Endothelial cell of umbilical vein (primary cell): ENCODE data around the gene TMEM108. TPM values are rescaled to one million over a fixed set of nuclear protein-coding genes. Genes with fewer than 3 reads are reported as not detected.

Experiments used
- BruUV-seq: library from RNA; stranded (reverse); fragments of 400-500 nt; replicated peaks from 2 replicates; lab custom pipeline; 2021; lab: Mats Ljungman, UMichigan
- CTCF ChIA-PET: fragments of 300-600, 350-600 bp; sonication (Branson Sonifier 250); formaldehyde crosslinking; loops from one replicate; lab custom pipeline; 2021; ENCODE audit warnings: antibody characterized with exemption, inconsistent platforms; lab: Charles Lee
- POLR2A ChIA-PET: fragments of 300-600, 350-600 bp; sonication (Branson Sonifier 250); formaldehyde crosslinking; loops from one replicate; lab custom pipeline; 2021; ENCODE audit warnings: antibody characterized with exemption, inconsistent platforms; lab: Charles Lee
- DNase-seq: peaks from one replicate; pipeline ENCODE4 v3.0.0-alpha.2; 2011; ENCODE audit warnings: low read depth, low spot score
- FAIRE-seq: peaks from 2 replicates; lab custom pipeline; 2011; peaks lifted over from hg19 to GRCh38; lab: Jason Lieb, UNC
- H2AFZ ChIP-seq: 2 replicates; pipeline ENCODE4 v1.6.0; 2012; ENCODE audit warnings: low read depth, low read length, control low read depth, inconsistent platforms
- H3K27ac ChIP-seq: 2 replicates; pipeline ENCODE4 v1.5.1; 2011; ENCODE audit warnings: low read depth, mild to moderate bottlenecking, control low read depth, low read length, moderate library complexity; ENCODE audit not compliant: insufficient read depth
- H3K27me3 ChIP-seq, 2 experiments: 2 replicates each; pipeline versions ENCODE4 v1.6.0 to v1.6.1; 2011; ENCODE audit warnings: low read length in 2 of 2, mixed read lengths in 1 of 2; ENCODE audit not compliant: control insufficient read depth in 2 of 2, insufficient read depth in 2 of 2
- H3K36me3 ChIP-seq, 2 experiments: 2 replicates in 1 of 2; 3 replicates in 1 of 2; pipeline ENCODE4 v1.5.1; 2011; ENCODE audit warnings: low read length in 2 of 2, mild to moderate bottlenecking in 1 of 2, moderate library complexity in 1 of 2; ENCODE audit not compliant: control insufficient read depth in 2 of 2, insufficient read depth in 2 of 2; ENCODE audit errors: extremely low read depth in 1 of 2
- H3K4me1 ChIP-seq: 3 replicates; pipeline ENCODE4 v1.5.1; 2011; ENCODE audit warnings: mild to moderate bottlenecking, low read length; ENCODE audit not compliant: control insufficient read depth, insufficient read depth; ENCODE audit errors: extremely low read depth
- H3K4me2 ChIP-seq: 2 replicates; pipeline ENCODE4 v1.6.1; 2011; ENCODE audit warnings: low read length, control low read depth, mixed read lengths; ENCODE audit not compliant: insufficient read depth
- H3K4me3 ChIP-seq, 3 experiments: fragments of 200-600 bp in 1 of 3; sonication (generic), shearing (Covaris generic) in 1 of 3; replicated peaks in 1 of 3; 2 replicates each; pipeline ENCODE4 v1.5.1; 2011 to 2016; ENCODE audit warnings: control low read depth in 3 of 3, low read length in 3 of 3, mild to moderate bottlenecking in 2 of 3, inconsistent platforms in 1 of 3, low read depth in 1 of 3, moderate library complexity in 1 of 3; ENCODE audit not compliant: insufficient read depth in 1 of 3
- H3K79me2 ChIP-seq: 2 replicates; pipeline ENCODE4 v1.6.0; 2012; ENCODE audit warnings: low read length, inconsistent platforms; ENCODE audit not compliant: control insufficient read depth, insufficient read depth
- H3K9ac ChIP-seq: replicated peaks from 2 replicates; pipeline ENCODE3; 2011; ENCODE audit warnings: low read length, control low read depth; ENCODE audit not compliant: insufficient read depth; ENCODE audit errors: extremely low read depth
- H3K9me1 ChIP-seq: replicated peaks from 3 replicates; pipeline ENCODE4 v1.6.0; 2011; ENCODE audit warnings: mild to moderate bottlenecking, low read length; ENCODE audit not compliant: control insufficient read depth, insufficient read depth; ENCODE audit errors: extremely low read depth
- H3K9me3 ChIP-seq: replicated peaks from 2 replicates; pipeline ENCODE4 v1.5.1; 2012; ENCODE audit warnings: low read length, inconsistent platforms; ENCODE audit not compliant: control insufficient read depth, insufficient read depth
- H4K20me1 ChIP-seq: replicated peaks from 2 replicates; pipeline ENCODE3; 2011; ENCODE audit warnings: mild to moderate bottlenecking, low read length; ENCODE audit not compliant: control insufficient read depth, insufficient read depth; ENCODE audit errors: extremely low read depth
- MYC ChIP-seq: IDR thresholded peaks from one replicate; pipeline ENCODE4 v1.6.1; 2011; ENCODE audit warnings: mild to moderate bottlenecking, low read depth, low read length
- POLR2A ChIP-seq: IDR thresholded peaks from 2 replicates; pipeline ENCODE4 v1.6.1; 2012; ENCODE audit warnings: low read depth, mild to moderate bottlenecking, control low read depth, low read length
- dilution Hi-C: fragments of 300-500 bp; cut with MboI; formaldehyde crosslinking; loops from one replicate; pipeline ENCODE4 v1.15.0; 2019; ENCODE audit warnings: low sequenced_read_pairs; ENCODE audit not compliant: extremely low pct_ligation_motif_present
- intact Hi-C: fragments of 100-400 bp; cut with micrococcal nuclease; formaldehyde crosslinking; loops from one replicate; pipeline ENCODE4 v1.10.0; 2022
- polyA plus RNA-seq, 4 experiments: library from polyadenylated mRNA; depleted of rRNA in 3 of 4; stranded (reverse) in 3 of 4; unstranded in 1 of 4; fragments of >200 nt; gene quantifications; 2 replicates each; pipeline versions ENCODE4 v1.2.1 to v1.2.3, GENCODE V29; 2011 to 2012; ENCODE audit warnings: missing spikeins in 1 of 4
- total RNA-seq: library from RNA; stranded (reverse); gene quantifications from 2 replicates; pipeline ENCODE4 v1.2.3, GENCODE V29; 2021
- TF ChIP-seq, protein P1 (sequence below): IDR thresholded peaks from 2 replicates; pipeline ENCODE4 v1.6.1; 2011; ENCODE audit not compliant: insufficient read depth, insufficient read length

Gene TMEM108
- total and polyA plus RNA-seq, 2 donors (not counting 3 experiments of a cell fraction or from before 2014, with no cell fraction given) = 0.40 to 1.1 TPM

DNA sequence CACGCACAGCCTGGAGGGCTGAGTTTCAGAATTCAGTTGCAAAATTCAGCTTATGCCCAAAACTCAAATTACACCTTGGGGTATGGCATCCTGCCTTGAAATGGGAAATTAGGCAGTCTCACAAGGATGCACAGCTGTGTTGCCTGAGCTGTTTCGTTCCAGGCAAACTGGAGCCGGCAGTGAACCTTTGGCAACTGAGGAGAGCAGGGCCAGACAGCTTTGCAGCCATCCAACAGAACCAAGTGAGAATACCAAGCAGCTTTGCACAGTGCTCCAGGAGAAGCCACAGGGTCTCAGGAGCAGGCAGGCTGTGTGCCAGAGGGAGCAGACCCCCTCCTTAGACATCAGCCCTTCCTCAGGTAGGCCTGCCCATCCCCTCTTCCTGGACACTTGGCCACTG, 329.2 kb downstream of the TMEM108 start:
- Histone ChIP-seq H3K27ac (no peak overlapping the region), H3K36me3 (no peaks in the 10 kb centered on the region), H3K9ac (no peak overlapping the region), H3K79me2 (no peaks in the 10 kb centered on the region), H3K4me1 (no peaks in the 10 kb centered on the region), H3K27me3 (peaks cover 0 to 9% of the 10 kb centered on the region in 2 experiments), H3K4me3 (no peak overlapping the region), H4K20me1 (no peaks in the 10 kb centered on the region), H2AFZ (no peak overlapping the region), H3K4me2 (no peak overlapping the region), H3K9me1 (no peaks in the 10 kb centered on the region), H3K9me3 (no peaks in the 10 kb centered on the region)
- no peak for TF ChIP-seq MYC
- CTCF ChIA-PET = interaction anchor here (0.7 to 5.6 kb wide), 4 partner anchors 10 to 636 kb away, joined by 3 to 29 read pairs (median 5); no protein-coding TSS in a partner anchor
- dilution Hi-C loops = no loop called here
- intact Hi-C loops = no loop called here
- DNase-seq (no peak), FAIRE-seq (no peak)
- no TSS peak for BruUV-seq
- POLR2A ChIA-PET = no interaction called here

DNA sequence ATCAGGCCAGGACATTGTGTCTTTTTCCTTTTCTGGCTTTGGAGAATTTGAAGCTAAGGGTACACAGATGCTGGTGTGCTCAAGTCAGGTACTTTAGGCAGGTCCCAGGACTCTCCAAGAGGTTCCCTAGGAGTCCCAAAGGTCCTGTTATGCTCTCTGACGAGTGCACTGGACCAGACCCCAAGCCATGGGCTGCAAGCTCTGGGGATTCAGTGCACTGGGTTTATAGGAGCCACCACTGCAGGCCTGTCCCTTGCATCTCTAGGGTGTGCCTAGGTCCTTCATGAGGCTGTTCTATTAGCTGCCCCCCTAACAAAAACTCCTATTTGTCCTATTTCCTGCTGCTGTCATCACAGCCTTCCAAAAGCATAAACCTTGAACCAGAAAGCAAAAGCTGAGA, 329.8 kb downstream of the TMEM108 start:
- FAIRE-seq (no peak), DNase-seq (no peak)
- Histone ChIP-seq H3K27me3 (peaks cover 0 to 9% of the 10 kb centered on the region in 2 experiments), H3K9ac (no peak overlapping the region), H3K36me3 (no peaks in the 10 kb centered on the region), H3K4me1 (no peaks in the 10 kb centered on the region), H3K27ac (no peak overlapping the region), H3K4me3 (no peak overlapping the region), H4K20me1 (no peaks in the 10 kb centered on the region), H3K9me3 (no peaks in the 10 kb centered on the region), H3K9me1 (no peaks in the 10 kb centered on the region), H2AFZ (no peak overlapping the region), H3K4me2 (no peak overlapping the region), H3K79me2 (no peaks in the 10 kb centered on the region)
- ChIA-PET CTCF (interaction anchor here (1.7 to 5.6 kb wide), 2 partner anchors 9 to 327 kb away, joined by 7 to 29 read pairs; no protein-coding TSS in a partner anchor), POLR2A (no interaction called here)
- BruUV-seq = no TSS peak
- dilution Hi-C loops (no loop called here), intact Hi-C loops (no loop called here)
- no peak for TF ChIP-seq POLR2A
- TF ChIP-seq MYC = no peak
- TF ChIP-seq, protein P1, sequence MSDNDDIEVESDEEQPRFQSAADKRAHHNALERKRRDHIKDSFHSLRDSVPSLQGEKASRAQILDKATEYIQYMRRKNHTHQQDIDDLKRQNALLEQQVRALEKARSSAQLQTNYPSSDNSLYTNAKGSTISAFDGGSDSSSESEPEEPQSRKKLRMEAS = no peak
